ENCODE results near the gene PPP1R14B.

DNA sequence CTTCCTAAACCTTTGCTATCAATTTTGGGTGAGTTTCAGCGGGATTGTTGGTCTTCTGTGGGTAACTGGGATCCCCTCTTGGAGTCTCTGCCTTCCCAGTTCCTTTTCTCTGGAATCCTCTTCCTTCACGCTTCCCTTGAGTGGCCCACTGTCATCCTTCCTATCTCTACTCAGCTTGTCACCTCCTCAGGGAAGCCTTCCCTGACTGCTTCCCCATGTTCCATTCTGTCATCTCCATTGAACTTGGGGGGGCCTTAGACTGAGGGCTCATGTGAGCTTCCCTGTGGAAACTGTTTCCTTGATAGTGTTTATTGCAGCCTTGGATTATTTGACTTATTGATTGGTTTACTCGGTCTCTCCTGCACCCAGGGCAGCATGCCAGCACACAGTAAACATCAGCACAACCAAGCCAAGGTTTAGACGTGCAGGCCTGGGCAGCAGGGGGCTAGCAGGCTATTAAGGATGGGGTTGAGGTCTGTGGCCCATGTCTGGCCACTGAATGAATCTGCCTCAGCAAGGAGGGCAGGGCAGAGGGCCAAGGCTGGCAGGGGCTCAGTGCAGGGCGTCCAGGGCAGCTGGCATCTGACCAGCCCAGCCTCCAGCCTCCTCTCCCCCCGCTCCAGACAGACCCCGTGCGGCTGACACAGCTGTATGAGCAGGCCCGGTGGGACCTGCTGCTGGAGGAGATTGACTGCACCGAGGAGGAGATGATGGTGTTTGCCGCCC is 28.0 kb downstream of the PPP1R14B start:
- TF ChIP-seq POLR2A (IDR thresholded peaks at IDR 0.05): no peak
- TF ChIP-seq, protein P1, sequence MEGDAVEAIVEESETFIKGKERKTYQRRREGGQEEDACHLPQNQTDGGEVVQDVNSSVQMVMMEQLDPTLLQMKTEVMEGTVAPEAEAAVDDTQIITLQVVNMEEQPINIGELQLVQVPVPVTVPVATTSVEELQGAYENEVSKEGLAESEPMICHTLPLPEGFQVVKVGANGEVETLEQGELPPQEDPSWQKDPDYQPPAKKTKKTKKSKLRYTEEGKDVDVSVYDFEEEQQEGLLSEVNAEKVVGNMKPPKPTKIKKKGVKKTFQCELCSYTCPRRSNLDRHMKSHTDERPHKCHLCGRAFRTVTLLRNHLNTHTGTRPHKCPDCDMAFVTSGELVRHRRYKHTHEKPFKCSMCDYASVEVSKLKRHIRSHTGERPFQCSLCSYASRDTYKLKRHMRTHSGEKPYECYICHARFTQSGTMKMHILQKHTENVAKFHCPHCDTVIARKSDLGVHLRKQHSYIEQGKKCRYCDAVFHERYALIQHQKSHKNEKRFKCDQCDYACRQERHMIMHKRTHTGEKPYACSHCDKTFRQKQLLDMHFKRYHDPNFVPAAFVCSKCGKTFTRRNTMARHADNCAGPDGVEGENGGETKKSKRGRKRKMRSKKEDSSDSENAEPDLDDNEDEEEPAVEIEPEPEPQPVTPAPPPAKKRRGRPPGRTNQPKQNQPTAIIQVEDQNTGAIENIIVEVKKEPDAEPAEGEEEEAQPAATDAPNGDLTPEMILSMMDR (IDR thresholded peaks at IDR 0.05 in 4 of 5, conservative IDR thresholded peaks at IDR 0.05 in 1 of 5): no peak

Measured in gastrocnemius medialis (tissue), 4 donors.